Heart left ventricle (tissue), 13 donors: Measurements from ENCODE around the gene NTMT1.

Experiments
- CTCF ChIP-seq, 12 donors: fragments of 200-600 bp; sonication (generic) in 4 of 12; IDR thresholded peaks; one replicate each; pipeline versions ENCODE4 v1.5.0 to v1.8.0; 2018 to 2022; ENCODE audit warnings: antibody characterized with exemption in 12 of 12, mild to moderate bottlenecking in 5 of 12
- POLR2A ChIP-seq, 2 donors: fragments of 450-650 bp; IDR thresholded peaks; one replicate each; pipeline ENCODE4 v1.6.1; 2017; ENCODE audit warnings: antibody characterized with exemption in 2 of 2, mild to moderate bottlenecking in 2 of 2, moderate library complexity in 2 of 2
- donor health status: ischemic (EF 13 %, LVEDD 7.1; RV severe dilation, severe dysfunction).
- donor health status: DM: no; HTN: yes; CAD: no.
- donor health status: DM: no; HTN: no; CAD: no.
- donor health status: ischemic (EF 25% LVEDD 6.9; RV normal size, moderate dysfunction).
- donor health status: ischemic (EF 25% LVEDD 5.7; RV mildly dilated, moderate dysfunction).
- donor health status: ischemic (EF 35%, LVEDD 5.7; RV mildly dilated, moderate dysfunction).
- donor health status: nonischemic (EF 11% LVEDD 7.7; RV severe dilation, severe dysfunction).
- donor health status: DM: yes; HTN: yes; CAD: no.
- donor health status: PGD.
- donor health status: ischemic (EF 29% LVEDD 5.4; RV normal size, mild dysfunction).
- donor health status: nonischemic (EF 23%, LVEDD 6.1; RV moderate dilation, normal function).

- TF ChIP-seq CTCF (IDR thresholded peaks at IDR 0.05) (no peak), POLR2A (IDR thresholded peaks at IDR 0.05) (no peak)
Observed at GRCh38 chr9:129655154-129655553, 29.2 kb downstream of the NTMT1 start.
